GM18526 (cell line): ENCODE measurements around the gene EIPR1.

Experiments used
- POLR2A ChIP-seq: IDR thresholded peaks from 3 replicates; pipeline ENCODE4 v1.6.1; 2011; ENCODE audit not compliant: insufficient read length; ENCODE audit errors: extremely low read depth

The EIPR1 gene

DNA sequence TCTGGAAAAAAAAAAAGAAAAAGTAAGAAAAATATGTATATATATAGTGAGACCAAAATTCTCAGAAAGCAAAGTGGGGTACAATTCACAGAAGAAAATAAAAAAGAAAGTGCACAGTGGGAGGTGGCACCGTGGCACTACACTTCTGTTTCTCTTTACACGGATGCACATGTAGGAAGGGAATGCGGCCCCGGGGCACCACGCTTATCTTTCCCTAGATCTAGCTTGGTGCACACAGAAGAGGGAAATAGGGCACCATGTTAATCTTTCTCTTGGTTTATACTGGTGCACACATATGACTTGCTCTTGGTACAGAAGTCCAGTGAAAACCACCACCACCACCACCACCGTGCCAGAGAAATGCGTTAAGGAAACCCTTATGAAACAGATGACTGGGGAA lies 32.0 kb downstream of the EIPR1 start:
- TF ChIP-seq POLR2A = no peak

DNA sequence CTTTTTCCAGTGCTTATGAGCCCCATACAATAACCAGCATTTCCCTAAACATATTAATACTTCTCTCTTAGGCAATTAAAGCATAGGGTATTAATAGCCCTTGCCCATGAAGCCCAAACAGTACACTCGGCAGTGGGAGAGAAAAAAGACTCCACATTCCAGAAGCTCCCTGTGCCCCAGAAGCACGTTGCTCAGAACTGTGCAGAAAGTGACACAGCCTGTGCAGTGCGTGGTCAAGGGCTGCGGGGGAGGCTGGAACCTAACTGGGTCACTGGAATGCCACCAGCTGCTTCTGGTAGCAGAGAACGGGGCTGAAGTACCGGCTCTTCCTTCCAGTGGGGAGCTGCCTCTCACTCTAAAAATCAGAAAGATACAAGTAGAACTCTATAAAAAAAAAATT lies 32.7 kb downstream of the EIPR1 start:
- no peak for TF ChIP-seq POLR2A

DNA sequence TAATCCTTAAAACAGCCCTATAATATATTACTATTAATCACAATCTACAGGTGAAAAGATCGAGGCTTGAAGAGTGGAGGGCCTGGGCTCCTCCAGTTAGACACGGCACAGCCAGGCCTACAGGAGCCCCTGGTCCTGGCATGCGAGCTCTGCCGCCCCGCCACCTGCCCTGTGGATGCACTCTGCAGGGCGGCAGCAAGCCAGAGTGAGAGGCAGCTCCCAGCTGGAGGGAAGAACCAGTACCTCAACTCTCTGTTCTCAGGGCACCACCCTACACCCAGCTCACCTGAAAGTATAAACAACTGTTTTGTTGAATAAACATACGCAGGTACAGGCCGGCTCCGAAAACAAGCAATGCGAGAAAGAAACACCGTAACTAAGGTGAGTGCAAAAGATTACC lies 34.6 kb downstream of the EIPR1 start:
- TF ChIP-seq POLR2A = no peak

DNA sequence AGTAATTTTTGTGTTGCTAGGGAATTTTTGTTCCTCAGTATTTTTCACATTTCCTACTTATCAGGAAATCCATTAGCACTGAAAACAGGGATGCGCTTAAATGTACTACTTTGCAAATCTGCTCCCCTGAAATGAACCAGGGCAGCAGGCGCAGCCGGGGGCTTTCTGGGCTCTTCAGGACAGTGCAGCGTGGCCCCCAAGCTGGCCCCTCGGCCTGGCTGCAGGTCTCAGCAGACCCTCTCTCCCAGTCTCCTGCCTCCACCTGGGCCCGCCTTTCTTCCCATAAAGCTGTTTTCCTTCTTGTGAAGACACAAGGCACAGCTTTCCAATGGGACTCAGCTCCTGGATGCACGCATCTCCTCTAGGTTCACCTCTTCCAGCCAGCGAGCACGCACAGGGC lies 35.3 kb downstream of the EIPR1 start:
- no peak for TF ChIP-seq POLR2A

DNA sequence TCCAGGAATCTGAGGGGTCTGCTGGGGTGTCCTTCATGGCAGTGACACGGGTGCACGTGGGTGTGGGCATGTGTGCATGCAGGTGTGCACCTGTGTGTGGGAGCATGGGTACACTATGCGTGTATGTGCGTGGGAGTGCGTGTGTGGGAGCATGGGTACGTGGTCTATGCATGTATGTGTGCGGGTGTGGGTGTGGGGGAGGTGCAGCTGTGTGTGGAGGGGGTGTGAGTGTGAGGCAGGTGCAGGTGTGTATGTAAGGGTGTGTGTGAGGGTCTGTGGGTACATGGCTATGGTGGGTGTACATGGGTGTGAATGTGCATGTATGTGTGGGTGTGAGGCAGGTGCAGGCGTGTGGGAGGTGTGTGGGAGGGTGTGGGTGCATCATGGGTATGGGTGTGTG lies 36.3 kb downstream of the EIPR1 start:
- TF ChIP-seq POLR2A = no peak

DNA sequence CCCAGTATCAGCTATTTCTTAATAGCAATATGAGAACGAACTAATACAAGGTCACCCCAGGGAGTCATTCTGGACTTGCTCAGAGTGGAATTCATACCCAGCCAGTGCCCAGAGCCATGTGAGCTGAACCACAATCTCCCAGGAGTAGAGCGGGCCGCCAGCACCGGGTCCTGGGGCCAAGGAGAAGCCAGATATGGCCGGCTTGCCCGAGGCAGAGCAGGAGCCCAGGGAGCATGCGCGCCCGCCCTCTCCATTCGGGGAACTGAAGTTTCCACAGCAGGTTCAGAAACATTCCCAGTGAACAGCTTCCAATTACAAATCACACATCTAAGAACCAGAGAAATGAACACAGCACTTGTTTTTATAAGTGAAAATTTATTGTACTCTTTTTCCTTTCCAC lies 37.5 kb downstream of the EIPR1 start:
- TF ChIP-seq POLR2A = no peak

DNA sequence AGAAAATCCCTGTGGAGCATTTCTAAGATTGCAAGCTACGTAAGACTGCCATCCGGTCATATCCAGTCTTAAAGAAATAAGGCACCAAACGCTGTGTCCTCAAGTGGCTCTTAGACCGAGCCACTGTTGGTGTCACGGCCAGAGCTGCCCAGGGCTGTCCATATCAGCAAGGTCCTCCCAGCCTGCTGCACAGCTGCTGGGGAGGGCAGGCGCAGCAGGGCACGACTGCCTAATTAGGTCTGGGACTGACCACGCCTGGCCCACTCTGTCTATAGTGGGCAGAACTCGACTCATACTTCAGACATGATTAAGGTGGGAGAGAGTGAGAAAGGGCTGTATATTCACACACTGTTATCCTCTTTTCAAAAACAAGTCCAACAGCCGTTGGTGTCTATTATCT lies 39.3 kb downstream of the EIPR1 start:
- TF ChIP-seq POLR2A = no peak

DNA sequence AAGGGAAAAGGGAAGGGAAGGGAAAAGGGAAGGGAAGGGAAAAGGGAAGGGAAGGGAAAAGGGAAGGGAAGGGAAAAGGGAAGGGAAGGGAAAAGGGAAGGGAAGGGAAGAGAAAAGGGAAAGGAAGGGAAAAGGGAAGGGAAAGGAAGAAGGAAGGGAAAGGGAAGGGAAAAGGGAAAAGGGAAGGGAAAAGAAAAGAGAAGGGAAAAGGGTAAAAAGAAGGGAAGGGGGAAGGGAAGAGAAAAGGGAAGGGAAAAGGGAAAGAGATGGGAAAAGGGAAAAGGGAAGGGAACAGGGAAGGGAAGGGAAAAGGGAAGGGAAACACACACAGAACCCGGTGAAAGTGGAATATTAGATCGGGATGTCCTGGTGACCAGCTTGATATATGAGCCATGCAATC lies 40.8 kb downstream of the EIPR1 start:
- no peak for TF ChIP-seq POLR2A

DNA sequence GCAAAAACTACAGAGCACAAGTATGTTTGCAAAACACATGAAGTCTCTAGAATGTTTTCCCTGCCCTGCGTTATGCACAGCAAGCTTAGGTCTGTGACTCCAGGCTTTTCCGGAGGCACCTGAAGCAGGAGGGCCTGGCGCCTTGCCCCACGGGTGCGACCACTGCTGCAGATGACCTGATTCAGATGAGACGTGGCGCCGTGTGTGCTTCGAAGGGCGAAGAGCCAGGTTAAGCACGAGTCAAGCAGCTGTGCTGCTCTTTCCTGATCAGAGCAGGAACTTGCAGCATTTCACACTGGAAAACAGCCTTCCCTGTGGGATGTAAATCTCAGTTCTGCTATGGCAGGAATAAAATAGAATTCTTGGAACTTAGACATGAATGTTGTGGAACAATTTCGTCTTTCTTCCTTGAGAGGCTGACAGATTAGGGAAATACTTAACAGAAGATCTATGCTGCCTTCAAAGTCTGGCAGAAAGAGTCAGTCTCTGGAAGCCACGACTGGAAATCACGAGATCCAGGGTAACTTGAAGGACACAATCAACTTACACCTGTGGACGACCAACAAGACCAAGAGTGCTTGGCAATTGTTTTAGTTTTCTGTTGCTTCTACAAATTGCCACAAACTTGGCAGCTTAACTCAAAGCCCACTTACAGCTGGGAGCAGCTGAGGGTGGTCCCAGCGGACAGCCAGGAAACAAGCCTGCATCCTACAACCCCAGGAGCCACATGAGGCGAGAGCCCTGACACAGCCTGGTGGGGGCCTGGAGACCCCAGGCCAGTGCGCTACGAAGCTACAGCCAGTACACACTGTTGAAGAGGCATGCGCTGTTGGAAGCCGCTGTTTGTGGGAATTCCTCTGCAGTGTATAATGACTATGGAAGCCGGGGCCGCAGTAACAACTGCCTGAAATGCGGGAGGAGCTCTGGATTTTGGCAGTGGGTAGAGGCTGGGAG lies 42.9 kb downstream of the EIPR1 start:
- no peak for TF ChIP-seq POLR2A

DNA sequence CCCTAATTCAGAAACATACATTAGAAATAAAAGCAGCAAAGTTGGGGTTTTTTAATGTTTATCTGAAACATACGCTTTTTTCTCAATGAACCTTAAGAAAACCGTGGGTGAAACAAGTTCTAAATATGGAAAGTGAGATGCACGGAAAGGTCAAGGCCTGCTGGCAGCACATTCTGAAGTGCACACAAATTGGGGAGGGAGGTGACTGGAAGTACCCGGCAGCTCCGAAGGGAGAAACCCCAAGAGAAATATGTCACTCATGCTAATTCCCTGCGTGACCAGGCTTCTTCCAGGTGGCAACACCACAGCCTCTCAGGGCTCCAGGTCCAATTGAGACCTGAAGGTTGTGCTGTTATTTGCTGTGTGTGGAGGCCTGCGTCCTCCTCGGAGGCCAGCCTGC lies 45.5 kb downstream of the EIPR1 start:
- TF ChIP-seq POLR2A = no peak

DNA sequence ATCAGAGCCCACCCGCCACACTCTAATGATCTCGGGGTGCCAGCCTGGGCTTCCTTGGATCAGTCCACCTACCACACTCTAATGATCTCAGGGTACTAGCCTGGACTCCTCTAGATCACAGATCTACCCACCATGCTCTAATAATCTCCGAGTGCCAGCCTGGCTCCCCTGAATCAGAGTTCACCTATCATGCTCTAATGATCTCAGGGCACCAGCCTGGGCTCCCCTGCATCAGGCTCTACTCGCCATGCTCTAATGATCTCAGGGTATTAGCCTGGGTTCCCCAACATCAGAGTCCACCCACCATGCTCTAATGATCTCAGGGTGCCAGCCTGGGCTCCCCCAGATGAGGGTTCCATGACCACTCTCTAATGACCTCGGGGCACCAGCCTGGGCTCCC lies 48.1 kb downstream of the EIPR1 start:
- TF ChIP-seq POLR2A = no peak

DNA sequence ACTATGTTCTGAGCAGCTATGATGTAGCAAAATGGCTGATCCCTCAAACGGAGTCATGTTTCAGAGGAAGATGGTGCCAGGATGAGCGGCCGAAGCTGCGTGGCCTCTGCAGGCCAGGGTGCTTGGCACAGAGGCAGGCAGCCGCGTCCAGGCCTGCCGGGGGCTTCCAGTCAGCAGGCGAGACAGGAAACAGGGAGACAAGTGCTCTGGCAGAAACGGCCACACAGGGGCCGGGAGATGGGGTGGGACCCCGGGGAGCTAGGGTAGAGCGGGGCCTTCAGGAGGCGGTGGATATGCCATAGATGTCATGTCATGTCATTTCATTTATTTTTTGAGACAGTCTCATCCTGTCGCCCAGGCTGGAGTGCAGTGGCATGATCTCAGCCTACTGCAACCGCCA lies 50.7 kb downstream of the EIPR1 start:
- no peak for TF ChIP-seq POLR2A

DNA sequence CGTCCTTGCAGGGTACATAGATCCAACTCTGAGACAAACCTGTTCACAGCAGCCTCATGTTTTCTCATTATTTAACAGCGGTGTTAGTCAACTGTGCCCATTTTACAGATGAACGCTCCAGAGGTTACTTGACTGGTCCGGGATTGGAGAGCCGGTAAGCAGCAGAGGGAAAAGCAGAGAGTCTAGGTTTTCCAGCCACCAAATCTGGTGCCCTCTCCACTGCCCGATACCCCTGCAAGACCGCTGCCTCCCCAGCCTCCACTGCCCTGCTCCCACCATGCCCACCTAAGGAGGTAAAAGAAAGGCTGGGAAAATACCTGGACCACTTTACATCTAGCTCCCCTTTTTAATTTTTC lies 51.5 kb downstream of the EIPR1 start:
- TF ChIP-seq POLR2A = no peak

DNA sequence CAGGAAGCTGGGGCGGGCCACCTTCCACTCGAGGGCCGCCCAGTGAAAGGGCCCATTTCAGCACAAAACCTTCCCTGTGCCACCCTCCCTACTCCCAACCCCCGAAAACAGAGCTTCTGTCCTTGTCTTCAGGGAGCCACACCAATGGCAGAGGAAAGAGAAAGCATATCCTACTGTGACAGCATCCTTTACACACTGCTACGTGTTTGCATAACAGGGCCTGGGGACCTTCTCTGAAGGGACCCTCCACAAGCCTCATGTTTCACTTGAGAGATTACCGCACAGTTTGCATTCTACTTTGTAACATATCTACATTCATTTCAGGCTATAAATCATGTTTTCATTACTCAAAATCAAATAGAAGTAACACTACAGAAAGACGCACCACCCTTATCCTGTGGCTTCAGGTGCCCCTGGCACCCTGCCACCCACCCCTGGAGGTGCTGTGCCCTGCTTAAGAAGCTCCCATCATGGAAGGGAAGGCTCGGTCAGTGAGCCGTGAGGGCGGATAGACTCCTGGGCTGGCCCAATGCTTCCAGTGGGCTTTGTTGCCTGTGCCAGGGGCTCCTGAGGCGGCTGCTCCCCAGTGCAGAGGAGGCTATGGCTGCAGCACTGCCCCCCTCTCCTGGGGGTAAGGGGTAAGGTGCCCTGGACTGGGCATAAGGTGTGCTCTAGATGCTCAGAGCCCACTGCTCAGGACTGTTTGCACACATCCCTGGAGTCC lies 52.0 kb downstream of the EIPR1 start:
- no peak for TF ChIP-seq POLR2A

DNA sequence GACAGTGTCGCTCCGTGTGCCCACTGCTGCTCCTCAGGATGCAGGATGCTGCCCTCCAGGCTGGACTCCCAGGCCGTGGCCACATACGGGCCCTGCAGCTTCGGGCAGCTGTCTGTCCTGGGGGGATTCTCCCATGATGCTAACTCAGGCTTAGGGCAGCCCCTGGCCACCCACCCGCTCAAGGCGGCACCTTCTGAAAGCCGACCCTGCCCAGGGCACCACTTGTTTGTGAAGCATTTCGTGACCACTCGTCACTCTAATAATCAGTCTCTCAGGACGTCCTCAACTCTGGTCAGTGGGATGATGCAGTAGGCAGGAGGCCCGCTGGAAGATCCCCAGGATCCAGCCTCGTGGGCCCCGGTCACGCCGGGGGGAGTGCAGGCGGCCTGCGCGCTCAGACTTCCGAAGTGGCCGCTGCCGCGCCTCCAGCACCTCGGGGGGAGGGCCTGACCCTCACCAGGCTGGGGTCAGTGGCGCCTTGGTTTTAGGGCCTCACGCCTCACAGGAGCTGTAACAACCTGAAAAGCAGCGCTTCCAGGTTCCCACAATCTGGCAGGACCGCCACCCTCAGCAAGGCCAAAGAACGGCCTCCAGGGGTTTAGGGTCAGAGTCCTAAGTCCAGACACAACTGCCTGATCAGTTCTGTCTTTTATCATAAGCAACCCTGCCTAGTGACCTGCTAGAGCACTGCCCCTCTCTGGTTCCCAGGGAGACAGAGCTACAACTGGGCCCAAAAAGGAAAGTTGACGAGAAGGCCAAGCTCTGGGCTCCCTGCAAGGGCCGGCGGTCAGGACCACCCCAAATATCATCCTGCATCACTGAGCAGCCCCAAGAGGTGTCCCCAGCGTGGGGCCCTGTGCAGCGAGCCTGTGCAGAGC lies 53.0 kb downstream of the EIPR1 start:
- no peak for TF ChIP-seq POLR2A

DNA sequence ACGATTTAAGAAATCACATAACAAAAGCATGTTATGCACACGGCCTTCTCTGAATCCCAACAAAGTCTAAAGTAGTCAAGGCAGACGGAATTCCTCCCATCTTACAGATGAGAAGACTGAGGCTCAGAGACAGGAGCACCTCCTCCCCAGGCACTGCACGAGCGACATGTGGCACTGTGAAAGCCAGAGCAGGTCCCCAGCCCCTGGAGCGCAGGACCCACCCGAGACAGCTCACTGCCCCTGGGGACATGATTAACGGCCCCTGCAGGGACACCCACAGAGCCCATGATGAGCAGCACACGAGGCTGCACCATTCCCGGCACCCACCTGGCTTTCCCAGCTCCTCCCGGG lies 53.6 kb downstream of the EIPR1 start:
- TF ChIP-seq POLR2A = no peak
